ENCODE results near the gene CEMP1.

Gene CEMP1

DNA sequence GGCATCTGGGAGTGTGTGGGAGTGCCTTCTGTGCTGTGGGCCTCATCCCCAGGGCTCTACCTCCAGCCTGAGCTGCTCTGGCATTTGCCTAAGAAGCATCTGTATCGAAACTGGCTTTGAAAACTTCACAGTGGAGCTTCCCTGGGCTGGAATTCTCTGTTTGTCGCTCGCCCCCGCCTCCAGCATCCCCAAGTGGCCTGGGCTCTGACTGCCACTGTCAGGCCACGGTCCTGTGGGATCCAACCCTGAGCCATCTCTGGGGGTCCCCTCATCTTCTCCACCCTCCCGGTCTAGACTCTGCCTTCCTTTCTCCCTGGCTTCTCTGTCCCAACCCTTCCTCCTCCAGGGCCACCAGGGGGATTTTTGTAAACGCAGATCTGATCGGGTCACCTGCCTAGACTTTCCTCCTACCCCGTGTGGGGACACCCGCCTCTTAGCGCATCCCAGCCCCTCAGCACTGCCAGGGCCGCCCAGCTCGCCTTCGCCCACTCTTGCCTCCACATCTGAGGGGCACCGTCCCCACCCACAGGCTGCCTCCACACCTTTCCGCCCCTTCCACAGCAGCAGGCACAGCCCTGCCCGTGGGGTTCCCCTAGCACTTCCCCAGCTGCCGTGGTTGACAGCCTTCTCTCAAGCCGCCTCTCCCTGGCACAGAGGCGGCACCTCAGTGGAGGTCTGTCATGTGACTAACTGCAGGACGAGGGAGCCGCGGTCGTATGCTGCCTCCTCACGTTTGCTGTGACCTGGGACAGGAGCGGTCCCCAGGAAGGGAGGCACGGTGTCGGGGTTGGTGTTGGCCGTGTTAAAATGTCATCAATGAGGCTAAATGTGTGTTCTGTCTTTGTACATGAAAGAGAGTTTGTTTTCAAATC is 44.3 kb downstream of the CEMP1 start:
- DNase-seq (ENCODE audit: low read depth in 2 of 2), result peak; percentile 48 to 61

DNA sequence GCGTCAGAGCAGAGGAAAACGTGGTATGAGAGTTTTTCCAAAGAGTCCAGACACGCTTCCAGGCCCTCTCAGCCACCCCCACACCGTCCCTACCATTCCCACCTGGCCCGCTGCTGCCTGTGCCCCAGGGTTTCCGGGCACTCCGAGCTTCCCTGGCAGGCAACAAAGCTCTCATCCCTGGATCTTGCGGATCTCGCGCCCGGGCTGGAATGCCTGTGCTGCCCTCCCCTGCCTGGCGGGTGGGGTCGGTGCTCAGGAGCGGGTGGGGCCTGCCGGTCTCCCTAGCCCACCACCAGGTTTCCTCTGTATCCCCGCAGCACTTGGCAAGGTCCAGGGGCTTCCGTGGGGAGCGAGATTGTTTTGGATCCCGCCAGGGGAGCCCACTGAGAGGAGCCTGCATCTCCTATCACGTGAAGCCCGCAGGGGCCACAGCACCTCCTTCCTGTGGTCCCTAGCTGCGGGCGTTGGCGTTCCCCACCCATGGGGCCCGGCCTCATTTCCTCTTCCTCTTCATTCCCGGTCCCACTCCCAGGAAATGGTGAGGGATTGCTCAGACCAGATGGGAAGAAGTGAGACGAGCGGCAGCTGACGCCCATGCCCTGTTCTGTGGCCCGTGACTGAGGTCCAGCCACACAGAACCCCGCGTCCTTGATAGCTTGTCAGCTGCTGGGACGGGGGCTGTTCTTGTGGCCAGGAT is 45.2 kb downstream of the CEMP1 start:
- DNase-seq (ENCODE audit: low read depth in 2 of 2), result no peak

DNA sequence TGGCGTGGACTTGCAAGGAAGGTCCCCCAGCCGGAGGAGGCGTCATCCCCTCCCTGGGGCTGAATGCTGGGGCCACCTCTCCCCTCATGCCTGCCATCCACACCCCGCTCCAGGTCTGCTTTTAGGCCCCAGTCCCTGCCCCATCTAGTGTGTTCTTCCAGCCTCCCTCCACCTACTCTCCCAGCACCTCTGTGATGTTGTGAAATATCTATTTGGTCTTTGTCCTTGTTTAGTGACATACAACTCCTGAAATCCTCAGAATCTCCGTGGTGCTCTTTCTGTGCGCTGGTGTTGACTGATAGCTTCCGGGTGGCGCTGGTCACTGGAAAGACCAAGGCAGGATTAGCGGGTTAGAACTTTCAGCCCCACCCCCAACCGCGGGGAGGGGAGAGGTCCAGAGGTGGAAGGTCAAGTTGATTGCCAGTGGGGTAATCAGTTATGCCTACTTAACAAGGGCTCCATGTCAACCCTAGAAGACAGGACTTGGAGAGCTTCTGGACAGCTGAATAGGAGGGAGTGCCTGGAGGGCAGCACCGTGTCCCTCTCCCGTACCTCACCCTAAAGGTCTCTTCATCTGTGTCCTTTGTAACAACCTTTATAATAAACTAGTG is 46.2 kb downstream of the CEMP1 start:
- DNase-seq (ENCODE audit: low read depth in 2 of 2), result no peak

DNA sequence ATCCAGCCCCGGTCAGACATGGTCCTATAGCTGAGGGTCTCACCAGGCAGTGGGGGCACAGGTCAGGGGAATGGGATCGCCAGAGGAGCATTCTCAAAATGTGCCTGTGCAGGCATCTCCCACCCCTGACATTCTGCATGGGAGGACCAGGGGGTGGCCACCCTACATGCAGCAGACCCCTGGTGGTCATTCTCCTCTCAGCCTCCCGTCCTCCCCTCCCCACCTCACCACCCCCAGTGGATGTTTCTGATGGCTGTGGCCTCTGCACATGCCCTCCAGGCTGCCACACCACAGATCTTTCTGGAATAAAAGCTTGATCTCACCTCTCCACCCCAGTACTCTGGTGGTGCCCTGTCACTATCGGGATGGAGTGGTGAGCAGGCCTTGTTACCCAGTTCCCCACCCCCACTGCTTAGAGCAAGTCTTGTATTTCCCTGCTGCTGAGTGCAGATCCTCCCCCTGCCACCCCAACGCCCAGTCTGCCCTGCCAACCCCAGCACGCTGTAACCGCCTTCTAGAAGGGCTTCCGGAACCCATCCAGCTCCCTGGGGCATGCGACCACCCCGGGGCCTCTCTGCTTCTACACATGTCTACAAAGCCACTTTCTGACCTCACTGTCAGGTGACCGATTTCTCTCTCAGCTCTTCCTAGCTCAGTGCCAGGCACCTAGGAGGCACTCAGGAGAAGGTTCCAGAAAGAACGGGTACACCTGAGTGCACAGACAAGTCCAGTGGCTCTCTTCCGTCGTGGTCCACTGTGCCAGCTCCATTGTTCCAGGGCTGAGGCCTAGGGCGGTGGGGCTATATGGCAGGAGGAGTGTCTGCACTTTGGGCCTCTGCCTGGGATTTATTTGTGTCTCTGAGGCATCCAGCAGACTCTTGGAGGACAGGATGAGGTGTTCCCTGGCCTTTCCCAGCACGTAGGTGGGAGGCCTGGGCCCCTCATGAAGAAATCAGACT is 47.0 kb downstream of the CEMP1 start:
- DNase-seq (ENCODE audit: low read depth in 2 of 2), result no peak

DNA sequence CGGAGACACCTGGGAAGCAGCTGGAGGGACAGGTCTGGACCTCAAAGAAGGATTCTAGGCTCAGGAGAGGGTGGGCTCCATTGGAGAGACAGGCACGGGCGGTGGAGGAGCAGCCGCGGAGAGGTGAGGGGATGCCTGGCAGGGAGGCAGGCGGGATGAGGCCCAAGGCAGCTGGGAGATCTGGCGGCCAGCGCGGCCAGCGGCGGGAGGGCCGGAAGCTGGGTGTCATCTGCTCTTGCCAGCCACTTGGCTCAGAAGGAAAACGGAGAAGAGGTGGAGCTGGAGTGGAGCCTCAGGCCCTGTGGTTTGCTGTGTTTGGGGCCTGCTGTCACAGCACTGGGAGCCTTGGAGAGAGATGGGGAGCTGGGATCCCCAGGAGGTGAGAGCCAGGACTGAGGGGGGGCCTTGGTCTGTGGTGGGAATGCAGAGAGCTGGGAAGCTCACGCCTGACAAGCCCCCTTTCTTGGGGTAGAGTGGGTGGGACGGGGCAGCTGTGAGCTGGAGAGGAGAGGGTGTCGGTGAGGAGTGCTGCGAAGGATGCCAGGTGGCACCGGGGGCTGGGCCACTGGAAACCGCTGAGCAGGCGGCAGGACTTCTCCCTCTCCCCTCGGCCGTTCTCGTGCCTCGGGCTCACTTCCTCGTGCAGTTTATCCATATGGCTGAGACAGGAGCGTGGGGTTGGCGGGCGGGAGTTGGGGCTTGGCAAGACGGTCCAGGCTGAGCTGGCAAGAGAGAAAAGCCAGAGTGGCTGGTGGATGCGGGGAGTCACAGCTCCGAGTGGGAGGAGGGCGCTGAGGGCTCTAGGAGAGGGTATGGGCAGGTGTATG is 48.3 kb downstream of the CEMP1 start:
- no peak for DNase-seq (ENCODE audit: low read depth in 2 of 2)

DNA sequence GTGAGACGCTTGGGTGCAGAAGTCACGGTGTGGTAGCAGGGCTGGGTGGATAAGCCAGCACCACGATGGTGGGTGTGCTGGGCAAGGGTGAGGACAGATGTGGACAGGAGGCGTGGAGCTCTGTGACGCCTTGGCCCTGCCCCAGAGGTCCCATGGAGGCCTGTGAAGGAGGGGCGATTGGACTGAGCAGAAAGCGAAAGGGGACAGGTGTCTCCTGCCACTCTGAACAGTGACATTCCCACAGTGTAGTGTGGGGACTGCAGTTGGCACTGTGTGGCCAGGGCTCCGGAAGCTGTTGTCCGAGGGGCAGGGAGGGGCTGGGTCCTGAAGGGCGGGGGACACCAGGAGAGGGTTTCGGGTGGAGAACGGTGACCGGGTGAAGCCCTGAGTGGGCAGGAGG is 49.0 kb downstream of the CEMP1 start:
- no peak for DNase-seq (ENCODE audit: low read depth in 2 of 2)

DNA sequence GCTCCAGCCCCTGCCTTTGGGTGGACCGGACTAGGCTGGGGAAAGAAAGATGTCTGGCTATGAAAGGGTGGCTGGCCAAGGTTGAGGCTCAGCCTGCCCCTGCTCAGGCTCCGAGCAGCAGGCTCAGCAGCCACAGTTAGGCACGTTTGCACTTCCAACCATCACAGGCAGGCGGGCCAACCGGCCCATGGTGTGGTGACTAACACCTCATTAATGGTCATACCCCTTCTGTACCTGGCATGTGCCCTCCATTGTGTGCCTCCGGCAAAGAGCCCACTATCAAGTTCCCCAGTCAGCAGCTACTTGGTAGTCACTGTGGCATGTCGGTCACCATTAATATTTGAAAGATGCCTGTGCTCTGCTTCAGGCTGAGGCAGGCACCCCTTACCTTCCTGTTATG is 49.5 kb downstream of the CEMP1 start:
- no peak for DNase-seq (ENCODE audit: low read depth in 2 of 2)

DNA sequence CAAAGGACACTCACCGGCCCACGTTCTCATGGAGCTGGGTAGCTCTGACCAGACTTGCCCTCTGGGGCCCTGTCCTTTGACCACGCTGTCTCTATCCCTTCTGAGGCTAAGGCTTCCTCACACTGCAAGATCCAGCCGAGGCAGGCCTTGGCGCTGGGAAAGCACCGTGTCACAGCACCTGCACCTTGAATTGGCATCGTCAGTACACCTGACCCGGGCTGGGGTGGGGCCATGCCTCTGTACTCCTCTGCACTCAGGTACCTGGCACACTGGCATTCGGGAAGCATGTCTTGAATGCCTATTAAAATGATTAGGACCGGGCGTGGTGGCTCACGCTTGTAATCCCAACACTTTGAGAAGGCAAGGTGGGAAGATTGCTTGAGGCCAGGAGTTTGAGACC is 50.3 kb downstream of the CEMP1 start:
- no peak for DNase-seq (ENCODE audit: low read depth in 2 of 2)

Measured in stimulated activated CD8-positive, alpha-beta memory T cell treated with anti-CD3 and anti-CD28 coated beads, Interleukin-7, amount 100 ng/mL, for 1 hour (primary cell).